ENCODE measurements around the gene MTHFR. TPM values are rescaled to one million over a fixed set of nuclear protein-coding genes. Genes with fewer than 3 reads are reported as not detected.
"Not testable (repeated sequence)": the region's sequence is repeated elsewhere in the genome, so short reads cannot be mapped to it uniquely, and the experiment has no call there.

Gene MTHFR
- total RNA-seq, 1 experiment from 2014 or later: 16.4 TPM

GRCh38 chr1:11806307-11806936 lies 658 bp upstream of the MTHFR start:
- no TSS peak for BruUV-seq (replicated peaks)
- H3K27me3 Mint-ChIP-seq (ENCODE audit: unreplicated experiment): no peaks in the 10 kb centered on the region

GRCh38 chr1:11804666-11805421 lies 920 bp downstream of the MTHFR start:
- peaks cover 63% of the 10 kb centered on the region for H3K36me3 Mint-ChIP-seq (ENCODE audit: insufficient read depth, unreplicated experiment)
- DNase-seq: no peak
- TF ChIP-seq, protein P1, sequence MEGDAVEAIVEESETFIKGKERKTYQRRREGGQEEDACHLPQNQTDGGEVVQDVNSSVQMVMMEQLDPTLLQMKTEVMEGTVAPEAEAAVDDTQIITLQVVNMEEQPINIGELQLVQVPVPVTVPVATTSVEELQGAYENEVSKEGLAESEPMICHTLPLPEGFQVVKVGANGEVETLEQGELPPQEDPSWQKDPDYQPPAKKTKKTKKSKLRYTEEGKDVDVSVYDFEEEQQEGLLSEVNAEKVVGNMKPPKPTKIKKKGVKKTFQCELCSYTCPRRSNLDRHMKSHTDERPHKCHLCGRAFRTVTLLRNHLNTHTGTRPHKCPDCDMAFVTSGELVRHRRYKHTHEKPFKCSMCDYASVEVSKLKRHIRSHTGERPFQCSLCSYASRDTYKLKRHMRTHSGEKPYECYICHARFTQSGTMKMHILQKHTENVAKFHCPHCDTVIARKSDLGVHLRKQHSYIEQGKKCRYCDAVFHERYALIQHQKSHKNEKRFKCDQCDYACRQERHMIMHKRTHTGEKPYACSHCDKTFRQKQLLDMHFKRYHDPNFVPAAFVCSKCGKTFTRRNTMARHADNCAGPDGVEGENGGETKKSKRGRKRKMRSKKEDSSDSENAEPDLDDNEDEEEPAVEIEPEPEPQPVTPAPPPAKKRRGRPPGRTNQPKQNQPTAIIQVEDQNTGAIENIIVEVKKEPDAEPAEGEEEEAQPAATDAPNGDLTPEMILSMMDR (IDR thresholded peaks at IDR 0.05; ENCODE audit: unreplicated experiment): no peak
- BruUV-seq (replicated peaks): TSS peak; percentile 52
- CTCF ChIA-PET: no interaction called here
- no peaks in the 10 kb centered on the region for H3K27me3 Mint-ChIP-seq (ENCODE audit: unreplicated experiment)
- peak overlapping the region; percentile 98 for H3K27ac Mint-ChIP-seq (ENCODE audit: unreplicated experiment)
- H3K4me3 Mint-ChIP-seq (ENCODE audit: low read depth, unreplicated experiment): peak overlapping the region; percentile 95
- no peaks in the 10 kb centered on the region for H3K9me3 Mint-ChIP-seq (ENCODE audit: low read depth, unreplicated experiment)
- intact Hi-C loops (cut with micrococcal nuclease; ENCODE audit: unreplicated experiment): no loop called here
- H3K4me1 Mint-ChIP-seq (ENCODE audit: low read depth, unreplicated experiment): peaks cover 36% of the 10 kb centered on the region

More at GRCh38 chr1:11806307-11806936, 658 bp upstream of the MTHFR start:
- Mint-ChIP-seq H3K36me3 (ENCODE audit: insufficient read depth, unreplicated experiment) (peaks cover 56% of the 10 kb centered on the region), H3K4me1 (ENCODE audit: low read depth, unreplicated experiment) (peaks cover 22% of the 10 kb centered on the region), H3K4me3 (ENCODE audit: low read depth, unreplicated experiment) (peak overlapping the region; percentile 95), H3K9me3 (ENCODE audit: low read depth, unreplicated experiment) (no peaks in the 10 kb centered on the region), H3K27ac (ENCODE audit: unreplicated experiment) (peak overlapping the region; percentile 98)
- intact Hi-C loops (cut with micrococcal nuclease; ENCODE audit: unreplicated experiment): no loop called here
- DNase-seq: no peak
- TF ChIP-seq, protein P1 (IDR thresholded peaks at IDR 0.05; ENCODE audit: unreplicated experiment): no peak
- CTCF ChIA-PET: interaction anchor here (0.6 to 1.3 kb wide), 4 partner anchors 19 to 353 kb away, joined by 3 to 4 read pairs (median 4); no protein-coding TSS in a partner anchor

GRCh38 chr1:11803924-11804665 lies 1.7 kb downstream of the MTHFR start:
- H3K4me3 Mint-ChIP-seq (ENCODE audit: low read depth, unreplicated experiment): peak overlapping the region; percentile 95
- DNase-seq; intact Hi-C loops (cut with micrococcal nuclease; ENCODE audit: unreplicated experiment); BruUV-seq (replicated peaks); H3K9me3 Mint-ChIP-seq (ENCODE audit: low read depth, unreplicated experiment); H3K27me3 Mint-ChIP-seq (ENCODE audit: unreplicated experiment): not testable (repeated sequence)
- peaks cover 57% of the 10 kb centered on the region for H3K36me3 Mint-ChIP-seq (ENCODE audit: insufficient read depth, unreplicated experiment)
- H3K4me1 Mint-ChIP-seq (ENCODE audit: low read depth, unreplicated experiment): peaks cover 36% of the 10 kb centered on the region
- peak overlapping the region; percentile 98 for H3K27ac Mint-ChIP-seq (ENCODE audit: unreplicated experiment)
- CTCF ChIA-PET: interaction anchor here (0.5 kb wide), 1 partner anchor 161 kb away, joined by 3 read pairs; no protein-coding TSS in a partner anchor

DNA sequence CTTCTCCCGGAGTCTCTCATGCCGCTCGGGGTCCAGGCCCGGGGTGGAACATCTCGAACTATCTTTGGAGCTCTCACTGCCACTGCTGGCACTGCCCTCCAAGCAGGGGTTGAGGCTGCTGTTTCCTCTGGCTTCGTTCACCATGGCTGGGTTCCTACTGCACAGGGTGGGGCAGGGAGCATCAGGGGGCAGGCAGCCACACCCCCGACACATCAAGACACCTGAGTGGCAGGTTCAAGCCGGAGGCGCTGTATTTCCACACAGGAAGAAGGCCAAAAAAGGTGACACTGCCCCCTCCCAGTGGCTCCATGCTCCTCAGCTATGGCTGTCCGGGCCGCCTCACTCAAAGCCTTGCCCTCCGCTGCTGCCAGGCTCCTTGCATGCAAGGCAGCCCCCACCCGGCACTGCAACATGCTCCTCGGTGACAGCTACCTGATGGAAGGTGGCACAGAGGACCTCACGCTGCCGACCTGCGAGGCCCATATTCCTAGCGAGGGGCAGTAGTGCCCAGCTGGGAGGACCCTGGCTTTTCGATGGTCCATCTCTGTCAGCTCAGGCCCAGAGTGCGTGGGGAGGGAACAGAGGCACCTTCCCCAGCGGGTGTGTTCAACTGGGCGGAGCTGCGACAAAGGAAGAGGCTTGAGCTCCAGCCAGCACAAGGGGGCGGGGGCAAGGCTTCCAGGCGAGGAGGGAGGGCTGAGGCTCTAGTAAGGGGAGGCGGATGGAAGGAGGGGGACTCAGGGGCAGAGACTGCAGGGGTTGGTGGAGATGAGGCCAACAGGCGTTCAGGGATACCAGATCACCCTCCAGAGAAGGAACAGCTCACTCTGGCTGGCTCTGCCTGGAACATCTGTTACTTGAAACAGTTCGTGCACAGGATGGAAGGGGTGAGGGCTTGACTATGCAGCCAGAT lies 2.5 kb downstream of the MTHFR start:
- H3K4me1 Mint-ChIP-seq (ENCODE audit: low read depth, unreplicated experiment): peaks cover 36% of the 10 kb centered on the region
- H3K4me3 Mint-ChIP-seq (ENCODE audit: low read depth, unreplicated experiment): peak overlapping the region; percentile 95
- DNase-seq: peak; percentile 61
- no peaks in the 10 kb centered on the region for H3K27me3 Mint-ChIP-seq (ENCODE audit: unreplicated experiment)
- CTCF ChIA-PET: interaction anchor here (0.5 kb wide), 1 partner anchor 160 kb away, joined by 3 read pairs; no protein-coding TSS in a partner anchor
- H3K36me3 Mint-ChIP-seq (ENCODE audit: insufficient read depth, unreplicated experiment): peaks cover 51% of the 10 kb centered on the region
- intact Hi-C loops (cut with micrococcal nuclease; ENCODE audit: unreplicated experiment): no loop called here
- no TSS peak for BruUV-seq (replicated peaks)
- TF ChIP-seq, protein P1 (IDR thresholded peaks at IDR 0.05; ENCODE audit: unreplicated experiment): no peak
- peak overlapping the region; percentile 22 for H3K27ac Mint-ChIP-seq (ENCODE audit: unreplicated experiment)
- no peaks in the 10 kb centered on the region for H3K9me3 Mint-ChIP-seq (ENCODE audit: low read depth, unreplicated experiment)

Data from Calu3 (cell line).